ENCODE measurements around the gene FBXO48. TPM values are rescaled to one million over a fixed set of nuclear protein-coding genes. Genes with fewer than 3 reads are reported as not detected.

FBXO48 gene
- total RNA-seq (0.71 TPM), polyA plus RNA-seq (ENCODE audit: insufficient read depth in 1 of 8, insufficient read length in 8 of 8, low replicate concordance in 1 of 8) (1 to 10 TPM in 7 of 8 donors, under 1 TPM in 1; 0.95 to 1.7 (median 1.3) TPM)
- long read RNA-seq, donor 1: 0 reads
- long read RNA-seq, donor 2: 0 reads
- long read RNA-seq, donor 3: 0 reads
- long read RNA-seq, donor 4: 0 reads
- long read RNA-seq, donor 5: 0 reads
- long read RNA-seq, donor 6: 0 reads
- long read RNA-seq, donor 7: 0 reads
- long read RNA-seq, donor 8, full-length matches to known transcripts: 1 of 1 reads
- long read RNA-seq, donor 8, partial matches to known transcripts: 0 of 1 reads
- long read RNA-seq, donor 8, other reads (novel, unspliced or antisense): 0 of 1 reads
- long read RNA-seq, donor 9: 0 reads
- long read RNA-seq, donor 10: 0 reads
- long read RNA-seq, donor 11, full-length matches to known transcripts: 1 of 1 reads
- long read RNA-seq, donor 11, partial matches to known transcripts: 0 of 1 reads
- long read RNA-seq, donor 11, other reads (novel, unspliced or antisense): 0 of 1 reads

GRCh38 chr2:68467077-68467960, at the start of gene FBXO48, which contains the start of gene APLF:
TSS of gene FBXO48 (minus strand) at chr2:68467294. CDS start at chr2:68465145, 2,149 bp downstream.
TSS of gene APLF (plus strand) at chr2:68467585. CDS start at chr2:68467732, 147 bp downstream.
- Histone ChIP-seq H3K27me3 (ENCODE audit: control insufficient read depth, insufficient read depth, low read length) (no peaks in the 10 kb centered on the region), H3K4me1 (ENCODE audit: control insufficient read depth, insufficient read depth, low read length) (peaks cover 4% of the 10 kb centered on the region), H3K9me3 (replicated peaks; ENCODE audit: control insufficient read depth, low read depth, low read length) (no peaks in the 10 kb centered on the region), H3K27ac (ENCODE audit: low read length) (peak within 1 kb of the TSS; percentile 91), H3K4me3 (ENCODE audit: low read length) (peak within 1 kb of the TSS; percentile 90), H3K36me3 (ENCODE audit: control insufficient read depth, insufficient read depth, low read length) (no peaks in the 10 kb centered on the region)
- DNase-seq: peak; percentile 100
- under 1% methylated on average over 74 of the region's 82 CpGs for WGBS (ENCODE audit: insufficient coverage)

GRCh38 chr2:68516051-68516955, 49.2 kb upstream of the FBXO48 start:
- Histone ChIP-seq H3K4me3 (ENCODE audit: low read length) (no peak overlapping the region), H3K4me1 (ENCODE audit: control insufficient read depth, insufficient read depth, low read length) (no peaks in the 10 kb centered on the region), H3K36me3 (ENCODE audit: control insufficient read depth, insufficient read depth, low read length) (no peaks in the 10 kb centered on the region), H3K9me3 (replicated peaks; ENCODE audit: control insufficient read depth, low read depth, low read length) (no peaks in the 10 kb centered on the region), H3K27ac (ENCODE audit: low read length) (no peak overlapping the region), H3K27me3 (ENCODE audit: control insufficient read depth, insufficient read depth, low read length) (no peaks in the 10 kb centered on the region)
- DNase-seq: no peak
- WGBS (ENCODE audit: insufficient coverage): no CpG with 5 or more reads among the region's 5 CpGs

GRCh38 chr2:68514316-68514929, 47.3 kb upstream of the FBXO48 start:
- no peaks in the 10 kb centered on the region for H3K27me3 ChIP-seq (ENCODE audit: control insufficient read depth, insufficient read depth, low read length)
- WGBS (ENCODE audit: insufficient coverage): 67% methylated on average over 1 of the region's 2 CpGs
- no peaks in the 10 kb centered on the region for H3K4me1 ChIP-seq (ENCODE audit: control insufficient read depth, insufficient read depth, low read length)
- H3K27ac ChIP-seq (ENCODE audit: low read length): no peak overlapping the region
- no peak overlapping the region for H3K4me3 ChIP-seq (ENCODE audit: low read length)
- DNase-seq: no peak
- no peaks in the 10 kb centered on the region for H3K9me3 ChIP-seq (replicated peaks; ENCODE audit: control insufficient read depth, low read depth, low read length)
- no peaks in the 10 kb centered on the region for H3K36me3 ChIP-seq (ENCODE audit: control insufficient read depth, insufficient read depth, low read length)

GRCh38 chr2:68512966-68513365, 45.9 kb upstream of the FBXO48 start:
- DNase-seq: no peak
- Histone ChIP-seq H3K27me3 (ENCODE audit: control insufficient read depth, insufficient read depth, low read length) (no peaks in the 10 kb centered on the region), H3K4me1 (ENCODE audit: control insufficient read depth, insufficient read depth, low read length) (no peaks in the 10 kb centered on the region), H3K36me3 (ENCODE audit: control insufficient read depth, insufficient read depth, low read length) (no peaks in the 10 kb centered on the region), H3K27ac (ENCODE audit: low read length) (no peak overlapping the region), H3K4me3 (ENCODE audit: low read length) (no peak overlapping the region), H3K9me3 (replicated peaks; ENCODE audit: control insufficient read depth, low read depth, low read length) (no peaks in the 10 kb centered on the region)
- WGBS (ENCODE audit: insufficient coverage): no CpG with 5 or more reads among the region's 1 CpG

GRCh38 chr2:68512326-68512725, 45.2 kb upstream of the FBXO48 start:
- H3K36me3 ChIP-seq (ENCODE audit: control insufficient read depth, insufficient read depth, low read length): no peaks in the 10 kb centered on the region
- no peak overlapping the region for H3K27ac ChIP-seq (ENCODE audit: low read length)
- no CpG with 5 or more reads among the region's 3 CpGs for WGBS (ENCODE audit: insufficient coverage)
- peak; percentile 64 for DNase-seq
- H3K9me3 ChIP-seq (replicated peaks; ENCODE audit: control insufficient read depth, low read depth, low read length): no peaks in the 10 kb centered on the region
- no peak overlapping the region for H3K4me3 ChIP-seq (ENCODE audit: low read length)
- no peaks in the 10 kb centered on the region for H3K27me3 ChIP-seq (ENCODE audit: control insufficient read depth, insufficient read depth, low read length)
- H3K4me1 ChIP-seq (ENCODE audit: control insufficient read depth, insufficient read depth, low read length): no peaks in the 10 kb centered on the region

GRCh38 chr2:68506170-68506569, 39.1 kb upstream of the FBXO48 start:
- no peak overlapping the region for H3K27ac ChIP-seq (ENCODE audit: low read length)
- H3K9me3 ChIP-seq (replicated peaks; ENCODE audit: control insufficient read depth, low read depth, low read length): no peaks in the 10 kb centered on the region
- no peaks in the 10 kb centered on the region for H3K36me3 ChIP-seq (ENCODE audit: control insufficient read depth, insufficient read depth, low read length)
- no peaks in the 10 kb centered on the region for H3K4me1 ChIP-seq (ENCODE audit: control insufficient read depth, insufficient read depth, low read length)
- DNase-seq: no peak
- no peaks in the 10 kb centered on the region for H3K27me3 ChIP-seq (ENCODE audit: control insufficient read depth, insufficient read depth, low read length)
- H3K4me3 ChIP-seq (ENCODE audit: low read length): no peak overlapping the region
- 80% methylated on average over 1 of the region's 3 CpGs for whole genome bisulfite sequencing (ENCODE audit: insufficient coverage)

- H3K36me3 ChIP-seq (ENCODE audit: control insufficient read depth, insufficient read depth, low read length): no peaks in the 10 kb centered on the region
- DNase-seq: no peak
- no peak overlapping the region for H3K4me3 ChIP-seq (ENCODE audit: low read length)
- no peaks in the 10 kb centered on the region for H3K9me3 ChIP-seq (replicated peaks; ENCODE audit: control insufficient read depth, low read depth, low read length)
- no peaks in the 10 kb centered on the region for H3K27me3 ChIP-seq (ENCODE audit: control insufficient read depth, insufficient read depth, low read length)
- no peaks in the 10 kb centered on the region for H3K4me1 ChIP-seq (ENCODE audit: control insufficient read depth, insufficient read depth, low read length)
- no CpG with 5 or more reads among the region's 2 CpGs for WGBS (ENCODE audit: insufficient coverage)
- H3K27ac ChIP-seq (ENCODE audit: low read length): no peak overlapping the region
These were observed 38.6 kb upstream of the FBXO48 start for GRCh38 chr2:68505603-68506159.

- no CpG with 5 or more reads among the region's 5 CpGs for WGBS (ENCODE audit: insufficient coverage)
- H3K27ac ChIP-seq (ENCODE audit: low read length): no peak overlapping the region
- no peaks in the 10 kb centered on the region for H3K9me3 ChIP-seq (replicated peaks; ENCODE audit: control insufficient read depth, low read depth, low read length)
- no peaks in the 10 kb centered on the region for H3K36me3 ChIP-seq (ENCODE audit: control insufficient read depth, insufficient read depth, low read length)
- H3K4me1 ChIP-seq (ENCODE audit: control insufficient read depth, insufficient read depth, low read length): no peaks in the 10 kb centered on the region
- no peak for DNase-seq
- H3K4me3 ChIP-seq (ENCODE audit: low read length): no peak overlapping the region
- no peaks in the 10 kb centered on the region for H3K27me3 ChIP-seq (ENCODE audit: control insufficient read depth, insufficient read depth, low read length)
These were observed 34.7 kb upstream of the FBXO48 start for GRCh38 chr2:68501768-68502167.

- Histone ChIP-seq H3K36me3 (ENCODE audit: control insufficient read depth, insufficient read depth, low read length) (no peaks in the 10 kb centered on the region), H3K4me3 (ENCODE audit: low read length) (no peak overlapping the region), H3K9me3 (replicated peaks; ENCODE audit: control insufficient read depth, low read depth, low read length) (peaks cover 5% of the 10 kb centered on the region), H3K27me3 (ENCODE audit: control insufficient read depth, insufficient read depth, low read length) (no peaks in the 10 kb centered on the region), H3K27ac (ENCODE audit: low read length) (no peak overlapping the region), H3K4me1 (ENCODE audit: control insufficient read depth, insufficient read depth, low read length) (no peaks in the 10 kb centered on the region)
- WGBS (ENCODE audit: insufficient coverage): 73% methylated on average over 4 of the region's 4 CpGs
- DNase-seq: no peak
These were observed 33.6 kb upstream of the FBXO48 start for GRCh38 chr2:68500649-68501048.

Data from muscle of leg (tissue), 16 donors.